Activated B cell treated with CpG ODN at 0.5 μM for 24 hours (primary cell): ENCODE results near the gene CHCHD6. TPM values are rescaled to one million over a fixed set of nuclear protein-coding genes. Genes with fewer than 3 reads are reported as not detected.

Experiments
- ATAC-seq: fragments of 200-7000 bp; cut with Tn5 transposase; one replicate; pipeline ENCODE4 v1.10.0; 2021; ENCODE audit warnings: low read depth, mild to moderate bottlenecking, moderate library complexity
- CTCF ChIA-PET: fragments of 350-600 bp; sonication (Branson Sonifier 250); formaldehyde crosslinking; loops from one replicate; lab custom pipeline; 2021; ENCODE audit warnings: antibody characterized with exemption; lab: Charles Lee
- POLR2A ChIA-PET: fragments of 350-600 bp; sonication (Branson Sonifier 250); formaldehyde crosslinking; loops from one replicate; lab custom pipeline; 2021; ENCODE audit warnings: antibody characterized with exemption; lab: Charles Lee
- DNase-seq: peaks from one replicate; pipeline ENCODE4 v3.0.0; 2022
- H3K27ac Mint-ChIP-seq: one replicate; pipeline ENCODE4 v1.8.0; 2020; ENCODE audit warnings: mixed read lengths
- H3K27me3 Mint-ChIP-seq: one replicate; pipeline ENCODE4 v1.8.0; 2021; ENCODE audit warnings: mixed read lengths
- H3K36me3 Mint-ChIP-seq: one replicate; pipeline ENCODE4 v1.8.0; 2021; ENCODE audit warnings: low read depth, mixed read lengths
- H3K4me1 Mint-ChIP-seq: one replicate; pipeline ENCODE4 v1.8.0; 2021; ENCODE audit warnings: mixed read lengths
- H3K4me3 Mint-ChIP-seq: one replicate; pipeline ENCODE4 v1.8.0; 2020; ENCODE audit warnings: mild to moderate bottlenecking, mixed read lengths
- H3K9me3 Mint-ChIP-seq: one replicate; pipeline ENCODE4 v1.8.0; 2020; ENCODE audit warnings: mixed read lengths
- CTCF ChIP-seq: fragments of 200-600 bp; IDR thresholded peaks from one replicate; pipeline ENCODE4 v1.8.0; 2022; ENCODE audit warnings: antibody characterized with exemption, mild to moderate bottlenecking
- intact Hi-C: fragments of 100-400 bp; cut with micrococcal nuclease; formaldehyde crosslinking; loops from one replicate; pipeline ENCODE4 v1.15.1; 2024
- total RNA-seq: library from RNA; stranded (reverse); gene quantifications from 2 replicates; pipeline ENCODE4 v1.2.3, GENCODE V29; 2022

Gene CHCHD6
- total RNA-seq, 1 donor from 2014 or later, result 10.0 TPM

- no peak overlapping the region for H3K27ac Mint-ChIP-seq
- peaks cover 4% of the 10 kb centered on the region for H3K27me3 Mint-ChIP-seq
- TF ChIP-seq CTCF, result no peak
- ChIA-PET CTCF (interaction anchor here (3.5 kb wide), 1 partner anchor 232 kb away, joined by 28 read pairs; no protein-coding TSS in a partner anchor), POLR2A (interaction anchor here (0.6 to 1.2 kb wide), 2 partner anchors 11 to 193 kb away, joined by 3 to 6 read pairs; no protein-coding TSS in a partner anchor)
- H3K36me3 Mint-ChIP-seq, result peaks cover 9% of the 10 kb centered on the region
- DNase-seq, result no peak
- H3K4me3 Mint-ChIP-seq, result peak overlapping the region; percentile 68
- intact Hi-C loops, result loop anchor here (5.0 kb wide), 3 partner anchors 627 to 1093 kb away; partner anchors contain the start of gene KLF15
- no peaks in the 10 kb centered on the region for H3K9me3 Mint-ChIP-seq
- no peak for ATAC-seq
- peaks cover 26% of the 10 kb centered on the region for H3K4me1 Mint-ChIP-seq
These were observed 280.5 kb downstream of the CHCHD6 start for GRCh38 chr3:126984391-126985131.

GRCh38 chr3:126985132-126985985 lies 281.3 kb downstream of the CHCHD6 start:
- Mint-ChIP-seq H3K27ac (no peak overlapping the region), H3K4me3 (peak overlapping the region; percentile 24), H3K27me3 (no peaks in the 10 kb centered on the region), H3K9me3 (no peaks in the 10 kb centered on the region), H3K4me1 (peaks cover 19% of the 10 kb centered on the region), H3K36me3 (peaks cover 9% of the 10 kb centered on the region)
- POLR2A ChIA-PET, result interaction anchor here (0.6 kb wide), 1 partner anchor 192 kb away, joined by 6 read pairs; no protein-coding TSS in a partner anchor
- intact Hi-C loops, result no loop called here
- TF ChIP-seq CTCF, result no peak
- CTCF ChIA-PET, result interaction anchor here (3.5 kb wide), 1 partner anchor 233 kb away, joined by 28 read pairs; no protein-coding TSS in a partner anchor
- DNase-seq (no peak), ATAC-seq (no peak)

- ChIA-PET POLR2A (no interaction called here), CTCF (no interaction called here)
- H3K36me3 Mint-ChIP-seq, result peaks cover 15% of the 10 kb centered on the region
- peaks cover 15% of the 10 kb centered on the region for H3K4me1 Mint-ChIP-seq
- H3K9me3 Mint-ChIP-seq, result no peaks in the 10 kb centered on the region
- TF ChIP-seq CTCF, result no peak
- ATAC-seq (no peak), DNase-seq (no peak)
- no peaks in the 10 kb centered on the region for H3K27me3 Mint-ChIP-seq
- intact Hi-C loops, result no loop called here
- H3K4me3 Mint-ChIP-seq, result peak overlapping the region; percentile 24
- H3K27ac Mint-ChIP-seq, result no peak overlapping the region
These were observed 282.0 kb downstream of the CHCHD6 start for GRCh38 chr3:126986001-126986400.

GRCh38 chr3:126987129-126987528 lies 283.1 kb downstream of the CHCHD6 start:
- ATAC-seq (no peak), DNase-seq (no peak)
- intact Hi-C loops, result no loop called here
- Mint-ChIP-seq H3K4me1 (peaks cover 4% of the 10 kb centered on the region), H3K27ac (no peak overlapping the region), H3K4me3 (no peak overlapping the region), H3K9me3 (no peaks in the 10 kb centered on the region), H3K27me3 (no peaks in the 10 kb centered on the region), H3K36me3 (peaks cover 18% of the 10 kb centered on the region)
- TF ChIP-seq CTCF, result no peak
- ChIA-PET POLR2A (no interaction called here), CTCF (no interaction called here)

GRCh38 chr3:126987596-126987995 lies 283.6 kb downstream of the CHCHD6 start:
- H3K4me3 Mint-ChIP-seq, result no peak overlapping the region
- H3K4me1 Mint-ChIP-seq, result peaks cover 2% of the 10 kb centered on the region
- no peaks in the 10 kb centered on the region for H3K9me3 Mint-ChIP-seq
- ChIA-PET CTCF (no interaction called here), POLR2A (no interaction called here)
- no peak for TF ChIP-seq CTCF
- H3K36me3 Mint-ChIP-seq, result peaks cover 16% of the 10 kb centered on the region
- ATAC-seq (no peak), DNase-seq (no peak)
- H3K27ac Mint-ChIP-seq, result no peak overlapping the region
- intact Hi-C loops, result no loop called here
- no peaks in the 10 kb centered on the region for H3K27me3 Mint-ChIP-seq
